ENCODE data around the gene GALNT5. TPM values are rescaled to one million over a fixed set of nuclear protein-coding genes. Genes with fewer than 3 reads are reported as not detected.

Gene GALNT5
- total and polyA plus RNA-seq, 2 donors (not counting 1 experiment from before 2014, with no cell fraction given): 63.7 to 199 TPM

DNA sequence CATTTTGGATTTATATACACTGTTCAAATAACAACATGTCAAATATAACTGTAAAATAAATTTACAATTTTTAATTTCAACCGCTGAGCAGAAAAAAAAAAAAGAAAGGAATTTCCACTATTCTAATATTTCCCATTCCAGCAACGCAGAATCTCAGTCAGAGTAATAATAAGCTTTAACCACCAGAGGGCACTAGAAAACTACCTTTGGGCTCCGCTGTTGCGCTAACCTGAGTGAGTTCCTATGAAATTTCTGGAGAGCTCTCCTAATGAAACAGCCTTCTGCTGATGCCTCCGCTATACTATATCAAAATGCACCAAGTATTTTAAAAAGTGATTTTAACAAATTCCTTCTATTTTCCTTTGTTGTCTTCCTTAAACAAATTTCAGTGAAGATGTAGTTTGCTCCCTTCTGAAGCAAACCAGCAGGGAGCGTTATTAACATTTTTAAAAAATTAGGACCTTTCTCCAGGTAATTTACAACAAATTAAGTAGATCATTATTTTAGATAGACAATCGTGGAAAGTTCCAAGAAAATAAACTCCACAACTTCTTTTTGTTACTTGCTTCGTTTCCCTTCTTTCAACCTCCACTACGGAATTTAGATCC lies 45.1 kb downstream of the GALNT5 start:
- no peak overlapping the region for H2AFZ ChIP-seq (ENCODE audit: low read length)
- no peak overlapping the region for H3K4me3 ChIP-seq (replicated peaks in 1 of 4; ENCODE audit: control extremely low read depth in 1 of 4, insufficient read depth in 1 of 4, low read depth in 3 of 4, low read length in 4 of 4)
- H3K79me2 ChIP-seq (ENCODE audit: control insufficient read depth, insufficient read depth, low read length): no peaks in the 10 kb centered on the region
- TF ChIP-seq, protein P1, sequence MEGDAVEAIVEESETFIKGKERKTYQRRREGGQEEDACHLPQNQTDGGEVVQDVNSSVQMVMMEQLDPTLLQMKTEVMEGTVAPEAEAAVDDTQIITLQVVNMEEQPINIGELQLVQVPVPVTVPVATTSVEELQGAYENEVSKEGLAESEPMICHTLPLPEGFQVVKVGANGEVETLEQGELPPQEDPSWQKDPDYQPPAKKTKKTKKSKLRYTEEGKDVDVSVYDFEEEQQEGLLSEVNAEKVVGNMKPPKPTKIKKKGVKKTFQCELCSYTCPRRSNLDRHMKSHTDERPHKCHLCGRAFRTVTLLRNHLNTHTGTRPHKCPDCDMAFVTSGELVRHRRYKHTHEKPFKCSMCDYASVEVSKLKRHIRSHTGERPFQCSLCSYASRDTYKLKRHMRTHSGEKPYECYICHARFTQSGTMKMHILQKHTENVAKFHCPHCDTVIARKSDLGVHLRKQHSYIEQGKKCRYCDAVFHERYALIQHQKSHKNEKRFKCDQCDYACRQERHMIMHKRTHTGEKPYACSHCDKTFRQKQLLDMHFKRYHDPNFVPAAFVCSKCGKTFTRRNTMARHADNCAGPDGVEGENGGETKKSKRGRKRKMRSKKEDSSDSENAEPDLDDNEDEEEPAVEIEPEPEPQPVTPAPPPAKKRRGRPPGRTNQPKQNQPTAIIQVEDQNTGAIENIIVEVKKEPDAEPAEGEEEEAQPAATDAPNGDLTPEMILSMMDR (conservative IDR thresholded peaks at IDR 0.05 in 1 of 2, IDR thresholded peaks at IDR 0.05 in 1 of 2; ENCODE audit: low read depth in 1 of 2, low read length in 2 of 2): peak; percentile 65 to 68
- TF ChIP-seq EZH2 (IDR thresholded peaks at IDR 0.05; ENCODE audit: low read length, missing control alignments): no peak
- no peak overlapping the region for H3K9ac ChIP-seq (ENCODE audit: insufficient read depth, low read length)
- H3K27me3 ChIP-seq (ENCODE audit: control insufficient read depth, insufficient read depth, low read length): no peaks in the 10 kb centered on the region
- no peaks in the 10 kb centered on the region for H3K36me3 ChIP-seq (ENCODE audit: control insufficient read depth, insufficient read depth, low read length)
- H3K4me1 ChIP-seq (ENCODE audit: control insufficient read depth, extremely low read depth, insufficient read depth, low read length): peaks cover 11% of the 10 kb centered on the region
- peak; percentile 33 to 63 for DNase-seq (ENCODE audit: low read depth in 2 of 2)
- no peaks in the 10 kb centered on the region for H4K20me1 ChIP-seq (ENCODE audit: control insufficient read depth, extremely low read depth, insufficient read depth, low read length)
- H3K9me3 ChIP-seq (ENCODE audit: control insufficient read depth, insufficient read depth, low read depth, low read length): no peaks in the 10 kb centered on the region
- H3K4me2 ChIP-seq (ENCODE audit: extremely low read depth, insufficient read depth, low read length): no peak overlapping the region
- no peak overlapping the region for H3K27ac ChIP-seq (ENCODE audit: insufficient read depth, low read length)

GRCh38 chr2:157303612-157304011 lies 46.1 kb downstream of the GALNT5 start:
- Histone ChIP-seq H3K4me1 (ENCODE audit: control insufficient read depth, extremely low read depth, insufficient read depth, low read length) (peaks cover 11% of the 10 kb centered on the region), H3K9me3 (ENCODE audit: control insufficient read depth, insufficient read depth, low read depth, low read length) (no peaks in the 10 kb centered on the region)

DNA sequence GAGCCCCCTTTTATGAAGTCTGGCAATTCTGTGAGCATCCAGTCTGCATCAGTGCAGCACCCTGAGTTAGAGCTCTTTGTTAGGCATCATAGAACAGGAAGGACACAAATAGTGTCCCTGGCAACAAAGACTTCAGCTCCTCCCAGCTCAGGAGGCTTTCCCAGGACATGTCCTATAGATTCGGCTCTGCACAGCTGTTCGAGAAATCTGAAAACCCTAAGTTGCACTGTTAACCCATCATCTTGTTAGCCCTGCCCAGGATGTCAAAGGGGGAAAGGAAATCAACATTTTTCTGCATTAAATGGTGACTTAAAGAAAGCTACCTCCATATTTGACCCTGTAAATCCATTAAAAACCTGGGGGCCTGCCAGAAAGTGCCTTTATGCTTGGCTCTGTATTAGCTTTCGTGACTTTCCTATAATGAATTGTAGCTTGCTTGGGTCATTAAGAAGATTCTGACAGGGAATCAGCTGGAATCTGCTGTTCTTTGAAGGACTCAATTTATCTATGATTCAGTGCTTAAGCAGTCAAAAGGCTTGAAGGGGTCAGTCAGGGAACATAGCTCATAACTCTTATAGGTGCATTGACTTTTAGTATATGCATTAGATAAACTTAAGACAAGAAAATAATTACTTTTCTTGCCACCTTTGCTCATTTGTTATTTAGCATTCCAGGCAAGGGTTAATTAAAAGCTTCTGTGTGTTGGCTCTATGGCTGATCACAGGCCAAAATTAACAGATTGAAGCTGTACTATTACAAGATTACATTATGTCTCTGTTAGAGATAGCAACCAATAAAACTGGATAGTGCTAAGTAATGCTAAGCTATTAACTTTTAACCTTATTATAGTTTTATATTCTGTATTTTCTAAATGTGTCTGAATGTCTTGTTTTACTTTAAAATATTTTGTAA lies 47.6 kb downstream of the GALNT5 start:
- H3K79me2 ChIP-seq (ENCODE audit: control insufficient read depth, insufficient read depth, low read length): no peaks in the 10 kb centered on the region
- no peak for TF ChIP-seq EZH2 (IDR thresholded peaks at IDR 0.05; ENCODE audit: low read length, missing control alignments)
- TF ChIP-seq, protein P1 (conservative IDR thresholded peaks at IDR 0.05 in 1 of 2, IDR thresholded peaks at IDR 0.05 in 1 of 2; ENCODE audit: low read depth in 1 of 2, low read length in 2 of 2): no peak
- peak overlapping the region; percentile 14 for H3K27ac ChIP-seq (ENCODE audit: insufficient read depth, low read length)
- no peaks in the 10 kb centered on the region for H3K27me3 ChIP-seq (ENCODE audit: control insufficient read depth, insufficient read depth, low read length)
- H2AFZ ChIP-seq (ENCODE audit: low read length): no peak overlapping the region
- DNase-seq (ENCODE audit: low read depth in 2 of 2): peak; percentile 26 to 80
- no peaks in the 10 kb centered on the region for H3K36me3 ChIP-seq (ENCODE audit: control insufficient read depth, insufficient read depth, low read length)
- H3K4me3 ChIP-seq (replicated peaks in 1 of 4; ENCODE audit: control extremely low read depth in 1 of 4, insufficient read depth in 1 of 4, low read depth in 3 of 4, low read length in 4 of 4): no peak overlapping the region
- no peak overlapping the region for H3K4me2 ChIP-seq (ENCODE audit: extremely low read depth, insufficient read depth, low read length)
- H3K9ac ChIP-seq (ENCODE audit: insufficient read depth, low read length): no peak overlapping the region
- no peaks in the 10 kb centered on the region for H4K20me1 ChIP-seq (ENCODE audit: control insufficient read depth, extremely low read depth, insufficient read depth, low read length)
- H3K9me3 ChIP-seq (ENCODE audit: control insufficient read depth, insufficient read depth, low read depth, low read length): no peaks in the 10 kb centered on the region
- H3K4me1 ChIP-seq (ENCODE audit: control insufficient read depth, extremely low read depth, insufficient read depth, low read length): peaks cover 11% of the 10 kb centered on the region

More at GRCh38 chr2:157303612-157304011, 46.1 kb downstream of the GALNT5 start:
- Histone ChIP-seq H2AFZ (ENCODE audit: low read length) (no peak overlapping the region), H3K4me2 (ENCODE audit: extremely low read depth, insufficient read depth, low read length) (no peak overlapping the region), H4K20me1 (ENCODE audit: control insufficient read depth, extremely low read depth, insufficient read depth, low read length) (no peaks in the 10 kb centered on the region), H3K27me3 (ENCODE audit: control insufficient read depth, insufficient read depth, low read length) (no peaks in the 10 kb centered on the region), H3K79me2 (ENCODE audit: control insufficient read depth, insufficient read depth, low read length) (no peaks in the 10 kb centered on the region), H3K9ac (ENCODE audit: insufficient read depth, low read length) (no peak overlapping the region), H3K4me3 (replicated peaks in 1 of 4; ENCODE audit: control extremely low read depth in 1 of 4, insufficient read depth in 1 of 4, low read depth in 3 of 4, low read length in 4 of 4) (no peak overlapping the region), H3K36me3 (ENCODE audit: control insufficient read depth, insufficient read depth, low read length) (no peaks in the 10 kb centered on the region), H3K27ac (ENCODE audit: insufficient read depth, low read length) (no peak overlapping the region)
- TF ChIP-seq, protein P1 (conservative IDR thresholded peaks at IDR 0.05 in 1 of 2, IDR thresholded peaks at IDR 0.05 in 1 of 2; ENCODE audit: low read depth in 1 of 2, low read length in 2 of 2): no peak
- no peak for TF ChIP-seq EZH2 (IDR thresholded peaks at IDR 0.05; ENCODE audit: low read length, missing control alignments)
- DNase-seq (ENCODE audit: low read depth in 2 of 2): no peak
